NCI-H2171 treated with DMSO at 0.1 percent for 48 hours (cell line): ENCODE data around the gene PSMC3IP.

Experiments used
- DNase-seq: peaks from one replicate; lab custom pipeline; 2025; lab: John Stamatoyannopoulos, UW

The PSMC3IP gene

GRCh38 chr17:42537826-42538451, 39.6 kb downstream of the PSMC3IP start:
- peak; percentile 29 for DNase-seq

GRCh38 chr17:42537156-42537805, 40.2 kb downstream of the PSMC3IP start:
- DNase-seq: no peak

- peak; percentile 81 for DNase-seq
Observed at GRCh38 chr17:42536372-42537155, 41.0 kb downstream of the PSMC3IP start.

GRCh38 chr17:42536048-42536371, 41.5 kb downstream of the PSMC3IP start, which contains the start of gene NAGLU:
Gene NAGLU (plus strand): TSS chr17:42536241. CDS start chr17:42536273, 32 bp downstream.
- peak; percentile 87 for DNase-seq

GRCh38 chr17:42535155-42536047, 42.1 kb downstream of the PSMC3IP start:
- no peak for DNase-seq

GRCh38 chr17:42531455-42532354, 45.8 kb downstream of the PSMC3IP start:
- peak; percentile 60 for DNase-seq

- no peak for DNase-seq
Observed at GRCh38 chr17:42530952-42531454, 46.5 kb downstream of the PSMC3IP start.

GRCh38 chr17:42529061-42529460, 48.5 kb downstream of the PSMC3IP start:
- DNase-seq: no peak

GRCh38 chr17:42527932-42528331, 49.6 kb downstream of the PSMC3IP start:
- DNase-seq: no peak

- DNase-seq: no peak
Observed at GRCh38 chr17:42526031-42526444, 51.5 kb downstream of the PSMC3IP start.

GRCh38 chr17:42525221-42525620, 52.3 kb downstream of the PSMC3IP start:
- DNase-seq: no peak

GRCh38 chr17:42522798-42523278, 54.7 kb downstream of the PSMC3IP start:
- DNase-seq: no peak
